Lung microvascular endothelial cell (primary cell): ENCODE results near the gene RHNO1. TPM values are rescaled to one million over a fixed set of nuclear protein-coding genes. Genes with fewer than 3 reads are reported as not detected.
A peak's percentile ranks its signal among the peaks of the same experiment; 100 is the strongest.

Source experiments
- DNase-seq, 2 donors: peaks; one replicate each; pipeline versions ENCODE4 v3.0.0 to v3.0.0-alpha.2; 2010; ENCODE audit warnings: low read depth in 2 of 2
- total RNA-seq: library from RNA; depleted of rRNA; stranded (reverse); fragments of >200 nt; gene quantifications from 2 replicates; pipeline ENCODE4 v1.2.1, GENCODE V29; 2014

Gene RHNO1
- total RNA-seq, 1 donor from 2014 or later: 17.1 TPM

DNA sequence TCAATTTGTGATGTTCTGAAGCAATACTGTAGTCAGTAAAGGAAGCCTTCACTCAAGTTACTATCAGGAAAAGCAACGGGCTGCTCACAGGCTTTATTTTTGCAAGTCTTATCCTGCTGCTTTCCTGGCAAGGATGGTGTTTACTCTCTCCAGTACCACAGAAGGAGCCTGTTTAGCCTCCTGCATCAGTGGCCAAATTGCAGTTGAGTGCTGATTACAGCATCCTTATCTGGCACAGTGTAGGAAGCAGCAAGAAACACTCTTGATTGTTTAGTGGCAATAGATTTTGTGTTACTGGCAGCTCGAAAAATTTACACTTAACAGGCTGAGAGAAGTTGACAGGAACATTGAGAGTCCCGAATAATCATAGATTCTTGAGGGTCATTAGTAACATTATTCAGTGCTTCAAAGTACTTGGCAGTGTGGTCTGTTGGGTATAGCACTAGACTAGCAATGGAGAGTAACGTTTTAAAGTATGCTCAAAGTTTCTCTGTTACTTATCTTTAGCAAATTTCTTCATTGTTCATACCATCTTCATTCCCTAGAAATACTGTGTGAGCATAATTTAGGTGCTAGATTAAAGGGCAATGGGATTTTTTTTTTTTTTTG lies 25.4 kb downstream of the RHNO1 start:
- peak in 1 of 2 donors; percentile 17 for DNase-seq

- no peak for DNase-seq
These were observed 27.2 kb downstream of the RHNO1 start for GRCh38 chr12:2904260-2904659.

GRCh38 chr12:2912216-2912575 lies 35.2 kb downstream of the RHNO1 start:
- no peak for DNase-seq

DNA sequence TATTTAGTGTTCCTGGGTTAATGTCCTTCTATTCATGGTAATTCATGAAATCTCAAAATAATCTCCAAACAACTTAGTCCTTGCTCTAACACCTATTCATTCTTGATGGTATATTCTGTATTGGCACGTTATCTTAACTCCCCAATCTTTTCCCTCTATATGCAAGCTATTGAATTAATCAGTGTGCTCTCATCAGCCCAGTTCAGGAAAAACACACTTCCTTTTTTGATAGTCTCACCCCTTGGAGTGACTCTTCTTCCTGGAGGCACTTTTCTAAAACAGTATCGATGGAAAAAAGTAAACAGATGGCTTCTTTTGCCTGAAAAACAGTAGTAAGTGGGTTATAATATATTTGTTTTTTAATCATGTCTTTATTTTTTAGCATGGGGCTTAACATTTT lies 42.2 kb downstream of the RHNO1 start:
- peak; percentile 62 to 82 for DNase-seq

- DNase-seq: no peak
These were observed 45.3 kb downstream of the RHNO1 start for GRCh38 chr12:2922329-2922728.

DNA sequence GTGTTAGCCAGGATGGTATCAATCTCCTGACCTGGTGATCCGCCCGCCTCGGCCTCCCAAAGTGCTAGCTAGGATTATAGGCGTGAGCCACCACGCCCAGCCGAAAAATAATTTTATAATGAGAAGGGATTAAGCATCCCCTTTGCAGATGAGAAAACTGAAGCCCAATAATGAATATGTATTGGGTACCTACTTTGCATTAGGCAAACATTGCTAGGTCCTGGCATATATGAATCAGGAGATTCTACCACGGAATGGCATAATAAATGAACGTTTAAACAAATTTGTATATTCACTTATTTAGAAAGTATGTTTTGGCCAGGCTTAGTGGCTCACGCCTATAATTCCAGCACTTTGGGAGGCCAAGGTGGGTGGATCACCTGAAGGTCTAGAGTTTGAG lies 46.0 kb downstream of the RHNO1 start:
- DNase-seq: no peak

DNA sequence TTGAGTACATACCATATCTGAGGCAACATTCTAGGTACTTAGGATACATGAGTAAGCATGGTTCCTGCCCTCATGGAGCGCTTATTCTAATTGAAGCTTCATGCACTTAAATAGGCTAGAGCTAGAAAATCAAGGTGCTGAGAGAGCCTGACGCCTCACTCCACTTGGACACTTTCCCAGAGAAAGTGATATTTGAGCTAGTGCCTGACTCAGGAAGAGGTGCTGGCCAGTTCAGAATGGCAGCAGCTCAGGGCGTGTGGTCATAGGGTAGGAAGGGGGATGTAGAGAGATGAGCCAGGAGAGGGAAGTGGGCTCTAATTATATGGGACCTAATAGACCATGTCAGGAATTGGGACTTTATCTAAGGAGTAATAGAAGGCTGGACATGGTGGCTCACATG lies 47.0 kb downstream of the RHNO1 start:
- peak; percentile 29 to 36 for DNase-seq

GRCh38 chr12:2925322-2925995 lies 48.4 kb downstream of the RHNO1 start:
- no peak for DNase-seq

- DNase-seq: peak; percentile 38 to 80
These were observed 53.8 kb downstream of the RHNO1 start for GRCh38 chr12:2930865-2931264.

- DNase-seq: no peak
These were observed 56.6 kb downstream of the RHNO1 start for GRCh38 chr12:2933586-2933985.

- no peak for DNase-seq
These were observed 57.3 kb downstream of the RHNO1 start for GRCh38 chr12:2934371-2934770.

DNA sequence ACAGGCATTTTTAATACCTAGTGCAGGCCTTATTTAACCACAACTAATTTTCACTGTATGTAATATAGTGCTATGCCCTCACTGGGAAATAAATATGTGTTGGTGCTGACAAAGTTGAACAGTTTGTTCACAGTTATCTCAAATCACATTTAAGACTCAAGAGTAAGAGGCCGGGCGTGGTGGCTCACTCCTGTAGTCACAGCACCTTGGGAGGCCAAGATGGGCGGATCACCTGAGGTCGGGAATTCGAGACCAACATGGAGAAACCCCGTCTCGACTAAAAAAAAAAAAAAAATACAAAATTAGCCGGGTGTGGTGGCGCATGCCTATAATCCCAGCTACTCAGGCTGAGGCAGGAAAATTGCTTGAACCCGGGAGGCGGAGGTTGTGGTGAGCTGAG lies 59.3 kb downstream of the RHNO1 start:
- DNase-seq: no peak

DNA sequence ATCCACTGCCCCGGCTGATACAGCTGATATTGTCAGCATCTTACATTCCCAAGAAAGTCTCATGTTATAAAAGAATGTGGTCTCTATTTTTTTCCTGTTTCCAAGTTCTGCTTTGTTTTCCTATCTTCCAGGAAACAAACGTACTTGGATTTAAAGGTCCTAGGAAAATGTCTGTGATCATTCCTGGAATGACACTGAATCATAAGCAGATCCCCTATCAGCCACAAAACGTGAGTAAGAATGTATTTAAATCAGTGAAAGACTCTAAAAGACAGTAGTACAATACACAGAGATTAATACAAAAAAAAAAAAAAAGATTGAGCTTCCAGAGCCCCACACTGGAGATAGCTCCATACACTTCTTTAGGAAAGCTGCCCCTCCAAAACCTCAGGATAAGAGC lies 60.5 kb downstream of the RHNO1 start:
- DNase-seq: no peak

Other genes starting within 250 kb of the RHNO1 start
- 24.8 and 44.0 TPM in 2 replicates for gene FKBP4, start 82.3 kb upstream of the RHNO1 start, total RNA-seq
- 7.6 and 12.1 TPM in 2 replicates for gene ITFG2, start 64.6 kb upstream of the RHNO1 start, total RNA-seq
- gene NRIP2, start 42.2 kb upstream of the RHNO1 start, total RNA-seq: not detected in 2 replicates
- not detected in 2 replicates for gene TEX52, start 20.2 kb upstream of the RHNO1 start, total RNA-seq
- gene FOXM1, start within 50 bp of the RHNO1 start, total RNA-seq: 1.6 and 3.7 TPM in 2 replicates
- gene TULP3, start 13.7 kb downstream of the RHNO1 start, total RNA-seq: 15.9 and 18.3 TPM in 2 replicates
- 18.3 and 19.2 TPM in 2 replicates for gene TEAD4, start 82.2 kb downstream of the RHNO1 start, total RNA-seq
- gene TSPAN9, start 200.2 kb downstream of the RHNO1 start, total RNA-seq: 74.1 and 83.7 TPM in 2 replicates